HG03571 (cell line): ENCODE data around the gene DOCK8.
"Not testable (repeated sequence)": the region's sequence is repeated elsewhere in the genome, so short reads cannot be mapped to it uniquely, and the experiment has no call there.

ENCODE experiments used
- ATAC-seq: cut with Tn5 transposase; IDR thresholded peaks from one replicate; pipeline ENCODE4 v1.9.1; 2021; ENCODE audit not compliant: unreplicated experiment

Gene DOCK8

GRCh38 chr9:214648-215493 lies at the start of gene DOCK8:
DOCK8 (plus strand) TSS chr9:214865; CDS start chr9:214977, 112 bp downstream.
- peak; percentile 87 for ATAC-seq

GRCh38 chr9:169757-170156 lies 44.9 kb upstream of the DOCK8 start:
- not testable (repeated sequence) for ATAC-seq

GRCh38 chr9:178140-178825 lies 36.4 kb upstream of the DOCK8 start:
- ATAC-seq, result not testable (repeated sequence)

- ATAC-seq, result not testable (repeated sequence)
These were observed 35.7 kb upstream of the DOCK8 start, which contains the start of gene ZNG1A for GRCh38 chr9:178970-179383. ZNG1A (minus strand) TSS chr9:179056; CDS start chr9:178969, 87 bp downstream.

- not testable (repeated sequence) for ATAC-seq
These were observed 15.1 kb upstream of the DOCK8 start for GRCh38 chr9:199601-200000.

- no peak for ATAC-seq
These were observed 8.2 kb upstream of the DOCK8 start for GRCh38 chr9:206481-206880.

- ATAC-seq, result no peak
These were observed 5.4 kb upstream of the DOCK8 start for GRCh38 chr9:209143-209758.

- ATAC-seq, result no peak
These were observed 3.6 kb upstream of the DOCK8 start for GRCh38 chr9:211036-211435.

GRCh38 chr9:211557-211956 lies 3.1 kb upstream of the DOCK8 start:
- no peak for ATAC-seq

GRCh38 chr9:212297-212696 lies 2.4 kb upstream of the DOCK8 start:
- ATAC-seq, result no peak

GRCh38 chr9:213901-214300 lies 764 bp upstream of the DOCK8 start:
- ATAC-seq, result not testable (repeated sequence)

- ATAC-seq, result no peak
These were observed 366 bp upstream of the DOCK8 start for GRCh38 chr9:214351-214647.

GRCh38 chr9:215631-216155 lies 1.0 kb downstream of the DOCK8 start:
- no peak for ATAC-seq

- ATAC-seq, result no peak
These were observed 2.2 kb downstream of the DOCK8 start for GRCh38 chr9:216866-217265.

- ATAC-seq, result no peak
These were observed 3.3 kb downstream of the DOCK8 start for GRCh38 chr9:217950-218349.

- not testable (repeated sequence) for ATAC-seq
These were observed 4.4 kb downstream of the DOCK8 start for GRCh38 chr9:219036-219435.

GRCh38 chr9:219670-220365 lies 5.2 kb downstream of the DOCK8 start:
- no peak for ATAC-seq

GRCh38 chr9:221989-222776 lies 7.5 kb downstream of the DOCK8 start:
- no peak for ATAC-seq

- no peak for ATAC-seq
These were observed 8.5 kb downstream of the DOCK8 start for GRCh38 chr9:223152-223551.

- no peak for ATAC-seq
These were observed 9.4 kb downstream of the DOCK8 start for GRCh38 chr9:224026-224425.
